Peyer's patch (tissue), 4 donors: Measurements from ENCODE around the gene CLMN.

ENCODE experiments used
- POLR2A ChIP-seq, 2 donors: fragments of 450-650 bp; IDR thresholded peaks; one replicate each; pipeline ENCODE4 v1.5.1; 2017; ENCODE audit warnings: antibody characterized with exemption in 2 of 2, mild to moderate bottlenecking in 2 of 2, moderate library complexity in 2 of 2
- TF ChIP-seq, protein P1 (sequence below), 6 experiments: fragments of 450-650 bp in 4 of 6; fragments of 200-600 bp in 2 of 6; sonication (generic) in 1 of 6; IDR thresholded peaks; one replicate each; pipeline ENCODE4 v1.5.1; 2017 to 2019; ENCODE audit warnings: antibody characterized with exemption in 6 of 6, mild to moderate bottlenecking in 3 of 6, moderate library complexity in 1 of 6

DNA sequence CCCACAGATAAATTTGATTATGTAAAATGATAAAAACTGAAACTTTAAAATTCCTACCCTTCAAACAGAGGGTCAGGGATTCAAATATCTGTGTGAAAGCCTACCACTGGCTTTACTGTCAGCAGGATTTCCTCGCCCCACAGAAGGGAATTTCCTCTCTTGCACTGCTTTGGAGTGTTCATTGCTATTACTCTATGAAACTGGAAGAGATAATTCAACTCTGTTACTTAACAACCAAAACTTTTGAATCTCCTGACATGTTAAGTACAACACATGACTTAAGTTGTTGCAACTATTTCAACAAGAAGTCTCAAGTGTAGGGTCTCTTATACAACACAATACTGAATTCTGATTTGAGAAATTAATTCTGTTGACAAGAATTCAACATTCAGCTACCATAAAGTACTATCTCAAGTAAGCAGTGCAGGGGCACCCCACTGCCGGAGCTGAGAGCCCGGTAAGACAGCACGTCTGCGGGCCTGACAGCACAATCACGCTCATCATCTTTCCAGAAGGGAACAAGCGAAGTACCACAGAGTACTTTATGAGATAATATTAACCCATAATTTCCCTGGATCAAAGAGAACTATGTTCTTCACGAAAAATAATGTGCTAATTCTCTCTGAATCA lies 185.3 kb downstream of the CLMN start:
- TF ChIP-seq, protein P1, sequence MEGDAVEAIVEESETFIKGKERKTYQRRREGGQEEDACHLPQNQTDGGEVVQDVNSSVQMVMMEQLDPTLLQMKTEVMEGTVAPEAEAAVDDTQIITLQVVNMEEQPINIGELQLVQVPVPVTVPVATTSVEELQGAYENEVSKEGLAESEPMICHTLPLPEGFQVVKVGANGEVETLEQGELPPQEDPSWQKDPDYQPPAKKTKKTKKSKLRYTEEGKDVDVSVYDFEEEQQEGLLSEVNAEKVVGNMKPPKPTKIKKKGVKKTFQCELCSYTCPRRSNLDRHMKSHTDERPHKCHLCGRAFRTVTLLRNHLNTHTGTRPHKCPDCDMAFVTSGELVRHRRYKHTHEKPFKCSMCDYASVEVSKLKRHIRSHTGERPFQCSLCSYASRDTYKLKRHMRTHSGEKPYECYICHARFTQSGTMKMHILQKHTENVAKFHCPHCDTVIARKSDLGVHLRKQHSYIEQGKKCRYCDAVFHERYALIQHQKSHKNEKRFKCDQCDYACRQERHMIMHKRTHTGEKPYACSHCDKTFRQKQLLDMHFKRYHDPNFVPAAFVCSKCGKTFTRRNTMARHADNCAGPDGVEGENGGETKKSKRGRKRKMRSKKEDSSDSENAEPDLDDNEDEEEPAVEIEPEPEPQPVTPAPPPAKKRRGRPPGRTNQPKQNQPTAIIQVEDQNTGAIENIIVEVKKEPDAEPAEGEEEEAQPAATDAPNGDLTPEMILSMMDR (IDR thresholded peaks at IDR 0.05) = no peak
- no peak for TF ChIP-seq POLR2A (IDR thresholded peaks at IDR 0.05)
